GM12878 (cell line): ENCODE data around the gene GNB2. TPM values are rescaled to one million over a fixed set of nuclear protein-coding genes. Genes with fewer than 3 reads are reported as not detected.

Experiments used
- ATAC-seq: fragments of 200-7000 bp; cut with Tn5 transposase; 3 replicates; pipeline ENCODE4 v1.9.1; 2020; ENCODE audit warnings: mild to moderate bottlenecking, moderate library complexity
- Bru-seq: library from RNA; stranded (reverse); fragments of 400-500 nt; gene quantifications from one replicate; lab custom pipeline; 2021; lab: Mats Ljungman, UMichigan
- BruChase-seq, 2 experiments: library from RNA; stranded (reverse); fragments of 400-500 nt; gene quantifications; one replicate each; lab custom pipeline; 2021; lab: Mats Ljungman, UMichigan
- BruUV-seq: library from RNA; stranded (reverse); fragments of 400-500 nt; replicated peaks from 2 replicates; lab custom pipeline; 2021; lab: Mats Ljungman, UMichigan
- CTCF ChIA-PET: fragments of 300-600 bp; sonication (Branson Sonifier 250); formaldehyde crosslinking; extraction: SDS; loops from one replicate; lab custom pipeline; 2021; ENCODE audit warnings: inconsistent platforms; lab: Yijun Ruan, JAX
- POLR2A ChIA-PET: fragments of 350-600 bp; formaldehyde crosslinking; extraction: SDS; loops from one replicate; lab custom pipeline; 2021; ENCODE audit warnings: inconsistent platforms; lab: Charles Lee
- RAD21 ChIA-PET: fragments of 300-600 bp; sonication (Branson Sonifier 250); formaldehyde crosslinking; loops from one replicate; lab custom pipeline; 2023; ENCODE audit warnings: antibody characterized with exemption; ENCODE audit not compliant: unreplicated experiment; lab: Charles Lee
- SMC1A ChIA-PET: fragments of 300-600 bp; sonication (Branson Sonifier 250); formaldehyde crosslinking; loops from one replicate; lab custom pipeline; 2023; ENCODE audit not compliant: unreplicated experiment, uncharacterized antibody; lab: Charles Lee
- DNase-seq: peaks from one replicate; pipeline ENCODE4 v3.0.0-alpha.2; 2011; ENCODE audit warnings: low read depth, low spot score
- FAIRE-seq: peaks from 3 replicates; lab custom pipeline; 2011; peaks lifted over from hg19 to GRCh38; lab: Jason Lieb, UNC
- H2AFZ ChIP-seq: 2 replicates; pipeline ENCODE4 v1.6.0; 2011; ENCODE audit warnings: low read depth, low read length, control low read depth; ENCODE audit not compliant: control insufficient read depth
- H3K27ac ChIP-seq: 2 replicates; pipeline ENCODE4 v1.5.1; 2011; ENCODE audit warnings: control low read depth; ENCODE audit not compliant: control insufficient read depth, insufficient read depth
- H3K27me3 ChIP-seq, 2 experiments: replicated peaks in 1 of 2; 2 replicates each; pipeline versions ENCODE4 v1.6.0 to v1.6.1; 2011; ENCODE audit warnings: low read length in 1 of 2; ENCODE audit not compliant: control insufficient read depth in 2 of 2, insufficient read depth in 2 of 2
- H3K36me3 ChIP-seq, 2 experiments: 2 replicates each; pipeline ENCODE4 v1.5.1; 2011; ENCODE audit warnings: low read length in 1 of 2; ENCODE audit not compliant: control insufficient read depth in 2 of 2, insufficient read depth in 2 of 2
- H3K4me1 ChIP-seq: 2 replicates; pipeline ENCODE4 v1.6.1; 2011; ENCODE audit warnings: mild to moderate bottlenecking, low read length, moderate library complexity, mixed read lengths; ENCODE audit not compliant: control insufficient read depth, insufficient read depth
- H3K4me2 ChIP-seq: 2 replicates; pipeline ENCODE4 v1.6.0; 2011; ENCODE audit warnings: control low read depth; ENCODE audit not compliant: control insufficient read depth, insufficient read depth
- H3K4me3 ChIP-seq: fragments of 200-600 bp; sonication (generic); 2 replicates; pipeline ENCODE4 v1.5.1; 2016
- H3K79me2 ChIP-seq: 2 replicates; pipeline ENCODE4 v1.6.0; 2011; ENCODE audit warnings: low read length; ENCODE audit not compliant: control insufficient read depth, insufficient read depth
- H3K9ac ChIP-seq: 2 replicates; pipeline ENCODE4 v1.8.0; 2011; ENCODE audit warnings: low read length, control low read depth, mixed read lengths; ENCODE audit not compliant: control insufficient read depth, insufficient read depth
- H3K9me3 ChIP-seq: replicated peaks from 3 replicates; pipeline ENCODE4 v1.5.1; 2011; ENCODE audit warnings: mild to moderate bottlenecking, low read length; ENCODE audit not compliant: control insufficient read depth, insufficient read depth
- H4K20me1 ChIP-seq: 2 replicates; pipeline ENCODE4 v1.6.0; 2011; ENCODE audit not compliant: control insufficient read depth, insufficient read depth
- BRCA1 ChIP-seq: IDR thresholded peaks from 2 replicates; pipeline ENCODE4 v1.6.1; 2011; ENCODE audit warnings: low read depth, low read length, improper control_type of control experiment
- CBFB ChIP-seq: IDR thresholded peaks from 2 replicates; pipeline ENCODE4 v1.6.1; 2016; ENCODE audit warnings: antibody characterized with exemption, low read depth
- CREM ChIP-seq: IDR thresholded peaks from 2 replicates; pipeline ENCODE4 v1.6.1; 2014; ENCODE audit warnings: antibody characterized with exemption, low read depth
- HSF1 ChIP-seq: fragments of 150-350 bp; IDR thresholded peaks from 2 replicates; pipeline ENCODE4 v1.6.1; 2014; ENCODE audit warnings: mild to moderate bottlenecking, low read depth, low read length
- JUNB ChIP-seq: IDR thresholded peaks from 2 replicates; pipeline ENCODE4 v1.6.1; 2016; ENCODE audit warnings: antibody characterized with exemption, mild to moderate bottlenecking
- MEF2B ChIP-seq: fragments of 450-650 bp; IDR thresholded peaks from 2 replicates; pipeline ENCODE4 v1.6.1; 2018; ENCODE audit warnings: mild to moderate bottlenecking, moderate library complexity; ENCODE audit not compliant: partially characterized antibody, poor library complexity, severe bottlenecking
- PML ChIP-seq: IDR thresholded peaks from 2 replicates; pipeline ENCODE4 v1.6.1; 2012; ENCODE audit warnings: low read length, inconsistent platforms
- RCOR1 ChIP-seq: conservative IDR thresholded peaks from 2 replicates; pipeline ENCODE4 v1.6.1; 2012; ENCODE audit warnings: low read depth, low read length, improper control_type of control experiment
- SP1 ChIP-seq: IDR thresholded peaks from one replicate; pipeline ENCODE4 v1.6.1; 2011; ENCODE audit warnings: low read depth, low read length
- SREBF1 ChIP-seq: IDR thresholded peaks from 2 replicates; pipeline ENCODE4 v1.6.1; 2012; ENCODE audit warnings: mild to moderate bottlenecking, low read length
- TCF7 ChIP-seq: IDR thresholded peaks from 2 replicates; pipeline ENCODE4 v1.6.1; 2014; ENCODE audit warnings: antibody characterized with exemption, borderline replicate concordance
- WRNIP1 ChIP-seq: IDR thresholded peaks from 2 replicates; pipeline ENCODE4 v1.6.1; 2011; ENCODE audit warnings: low read depth, low read length, improper control_type of control experiment, borderline replicate concordance
- YY1 ChIP-seq: IDR thresholded peaks from 2 replicates; pipeline ENCODE4 v1.6.1; 2011; ENCODE audit warnings: low read depth, mild to moderate bottlenecking, low read length
- WGBS: methylation state at CpG from one replicate; pipeline ENCODE4 v1.1.6; 2016; ENCODE audit warnings: low lambda C conversion rate; ENCODE audit not compliant: insufficient replicate concordance, insufficient coverage; ENCODE audit errors: missing lambda C conversion rate; 5-methylcytosine and 5-hydroxymethylcytosine counted together
- in situ Hi-C: fragments of 300-500 bp; cut with MboI; formaldehyde crosslinking; loops from 9 replicates; pipeline ENCODE4 v1.14.3; 2018; ENCODE audit warnings: mixed read lengths
- intact Hi-C: fragments of 100-400 bp; cut with micrococcal nuclease; formaldehyde crosslinking; loops from one replicate; pipeline ENCODE4 v1.14.2; 2022; ENCODE audit not compliant: unreplicated experiment
- long read RNA-seq, 2 experiments: library from polyadenylated mRNA; unstranded; transcript quantifications; one replicate each; pipeline ENCODE4 v2.0.0, GENCODE V29; 2019 to 2020
- polyA minus RNA-seq, 3 experiments: library from RNA; depleted of rRNA, polyadenylated mRNA; stranded (reverse); fragments of >200 nt; gene quantifications; 2 replicates each; pipeline ENCODE4 v1.2.3, GENCODE V29; 2011
- polyA plus RNA-seq, 11 experiments: library from polyadenylated mRNA; depleted of rRNA in 4 of 11; unstranded in 6 of 11; stranded (reverse) in 5 of 11; fragments of >200 nt; fragmentation: Nextera tagmentation in 4 of 11; fragmentation: Illumina TruSeq in 1 of 11; extraction: Ambion mirVana in 4 of 11; extraction: Trizol in 1 of 11; gene quantifications; 1 replicate in 1 of 11; 2 replicates in 10 of 11; pipeline versions ENCODE4 v1.2.1 to v1.2.3, GENCODE V29; 2011 to 2016; ENCODE audit warnings: inconsistent platforms in 2 of 11, missing spikeins in 2 of 11, low read depth in 1 of 11
- total RNA-seq, 4 experiments: library from RNA; depleted of rRNA in 3 of 4; stranded (reverse); fragments of >200 nt in 3 of 4; fragmentation: Illumina TruSeq in 1 of 4; extraction: Trizol in 1 of 4; gene quantifications; 2 replicates each; pipeline versions ENCODE4 v1.2.1 to v1.2.3, GENCODE V29; 2013 to 2021
- TF ChIP-seq, protein P1 (sequence below): IDR thresholded peaks from 2 replicates; pipeline ENCODE4 v1.6.1; 2012; ENCODE audit warnings: low read depth, low read length, improper control_type of control experiment
- TF ChIP-seq, protein P2 (sequence below): IDR thresholded peaks from 2 replicates; pipeline ENCODE4 v1.6.1; 2011; ENCODE audit warnings: borderline replicate concordance, low read depth, mild to moderate bottlenecking, moderate library complexity, low read length; ENCODE audit not compliant: insufficient read depth, poor library complexity, severe bottlenecking

Gene GNB2
- total RNA-seq (2013; cell fraction: nucleolus; rRNA removed) = 22.7 and 24.1 TPM in 2 replicates
- total RNA-seq (2014; rRNA removed) (68.1 and 90.9 TPM in 2 replicates), total RNA-seq (2014; rRNA removed; fragmentation: Illumina TruSeq; extraction: Trizol) (29.5 and 32.6 TPM in 2 replicates), total RNA-seq (2021) (174 and 175 TPM in 2 replicates), polyA plus RNA-seq (2011; rRNA removed) (28.9 and 54.4 TPM in 2 replicates), polyA plus RNA-seq (2014; fragmentation: Illumina TruSeq; extraction: Trizol) (16.3 and 84.6 TPM in 2 replicates), polyA plus RNA-seq (2014; fragmentation: Nextera tagmentation; extraction: Ambion mirVana) (1 to 10 TPM in 1 of 2 experiments, under 1 TPM in 1; 0.35 to 4.7 TPM), polyA plus RNA-seq (2014; rRNA removed) (121 and 145 TPM in 2 replicates), polyA plus RNA-seq (2016; fragmentation: Nextera tagmentation; extraction: Ambion mirVana) (10 to 100 TPM; 35.7 to 65.0 TPM), polyA minus RNA-seq (2011; rRNA and poly(A)+ RNA removed) (47.8 and 87.1 TPM in 2 replicates), Bru-seq, nascent RNA (percentile 69 among the genes with signal in this experiment), BruChase-seq, experiment 1, labeled RNA remaining after a 6-hour chase (percentile 94 among the genes with signal in this experiment), BruChase-seq, experiment 2, labeled RNA remaining after a 2-hour chase (percentile 85 among the genes with signal in this experiment)
- 51.5 TPM for polyA plus RNA-seq (2011; ENCODE audit: low read depth)
- 114 and 115 TPM in 2 replicates for polyA plus RNA-seq (2011; cell fraction: cytosol; rRNA removed)
- 188 and 209 TPM in 2 replicates for polyA plus RNA-seq (2011; cell fraction: nucleus; rRNA removed)
- 131 and 134 TPM in 2 replicates for polyA plus RNA-seq (2012)
- polyA minus RNA-seq (2011; cell fraction: cytosol; rRNA and poly(A)+ RNA removed) = 46.9 and 47.2 TPM in 2 replicates
- 23.0 and 36.4 TPM in 2 replicates for polyA minus RNA-seq (2011; cell fraction: nucleus; rRNA and poly(A)+ RNA removed)
- long read RNA-seq, experiment 1, partial matches to known transcripts = 8 of 14 reads
- long read RNA-seq, experiment 1, other reads (novel, unspliced or antisense) = 1 of 14 reads
- long read RNA-seq, experiment 2, partial matches to known transcripts = 3 of 4 reads
- long read RNA-seq, experiment 2, other reads (novel, unspliced or antisense) = 1 of 4 reads

DNA sequence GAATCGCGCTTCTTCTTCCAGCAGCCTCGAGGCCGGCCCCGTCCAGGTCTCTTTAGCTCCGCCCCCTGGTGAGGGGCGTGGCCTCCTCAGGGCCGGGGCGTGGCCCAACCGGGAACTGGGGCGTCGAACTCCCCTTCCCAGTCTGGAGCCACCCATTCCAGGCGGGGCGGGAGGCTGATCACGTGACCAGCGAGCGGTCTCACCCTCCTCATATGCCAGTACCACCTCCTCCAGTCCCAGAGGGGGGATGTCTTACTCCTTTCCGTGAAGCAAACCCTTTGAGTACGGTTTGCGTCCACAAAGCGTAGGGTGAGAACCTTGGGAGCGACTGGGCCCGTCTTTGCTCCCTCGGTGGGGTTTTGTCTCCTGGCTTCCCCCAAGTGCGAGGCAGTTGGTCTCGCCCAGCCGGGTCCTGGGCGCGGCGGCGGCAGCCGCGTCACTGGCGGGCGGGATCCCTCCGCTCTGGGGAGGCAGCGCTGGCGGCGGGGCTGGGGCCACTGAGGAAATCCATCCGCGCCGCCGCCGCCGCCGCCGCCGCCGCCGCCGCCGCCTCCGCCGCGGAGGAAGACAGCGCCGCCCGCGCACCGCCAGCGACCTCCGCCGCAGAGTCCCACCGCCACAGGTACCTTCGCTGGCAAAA, at the start of gene GNB2:
Gene GNB2, plus strand, starts transcription at position 439 of the 640 bp plus-strand sequence. CDS start 2,526 bp downstream, outside the sequence.
- peak within 1 kb of the TSS; percentile 92 for H3K27ac ChIP-seq
- H3K36me3 ChIP-seq = peaks cover 4 to 17% of the 10 kb centered on the region in 2 experiments; a peak in 2 of 4 replicates
- peak within 1 kb of the TSS; percentile 94 for H3K9ac ChIP-seq
- BruUV-seq = no TSS peak
- intact Hi-C loops = loop anchor here (2.0 kb wide), 1 partner anchor 61 kb away; the partner anchor contains the start of gene MOSPD3
- peak; percentile 72 for ATAC-seq
- ChIA-PET SMC1A (interaction anchor here (0.6 to 1.0 kb wide), 4 partner anchors 9 to 244 kb away, joined by 3 read pairs; partner anchors contain the start of gene MOSPD3), RAD21 (interaction anchor here (0.7 to 1.0 kb wide), 2 partner anchors 32 to 60 kb away, joined by 3 to 7 read pairs; partner anchors contain the start of gene POP7), POLR2A (interaction anchor here (0.7 to 1.3 kb wide), 4 partner anchors 61 to 118 kb away, joined by 3 to 6 read pairs (median 4); partner anchors contain the start of genes FBXO24 and MOSPD3), CTCF (interaction anchor here (0.9 to 1.3 kb wide), 5 partner anchors 16 to 39 kb away, joined by 3 to 6 read pairs (median 4); partner anchors contain the start of gene POP7)
- H4K20me1 ChIP-seq = 0 out of 2 replicates have a peak, but pooled peaks cover 3% of the 10 kb centered on the region
- H3K9me3 ChIP-seq = no peaks in the 10 kb centered on the region
- peak within 1 kb of the TSS; percentile 98 for H3K4me3 ChIP-seq
- in situ Hi-C loops = no loop called here
- H3K4me1 ChIP-seq = no peaks in the 10 kb centered on the region; the same call in 1 of the 2 replicates
- FAIRE-seq = peak; percentile 99
- H3K79me2 ChIP-seq = peaks cover 24% of the 10 kb centered on the region
- peak within 1 kb of the TSS; percentile 98 for H2AFZ ChIP-seq
- WGBS = 1% methylated on average over 35 of the region's 65 CpGs
- peak within 1 kb of the TSS; percentile 72 for H3K4me2 ChIP-seq
- H3K27me3 ChIP-seq = no peaks in the 10 kb centered on the region
- DNase-seq = peak; percentile 95
- TF ChIP-seq, protein P1, sequence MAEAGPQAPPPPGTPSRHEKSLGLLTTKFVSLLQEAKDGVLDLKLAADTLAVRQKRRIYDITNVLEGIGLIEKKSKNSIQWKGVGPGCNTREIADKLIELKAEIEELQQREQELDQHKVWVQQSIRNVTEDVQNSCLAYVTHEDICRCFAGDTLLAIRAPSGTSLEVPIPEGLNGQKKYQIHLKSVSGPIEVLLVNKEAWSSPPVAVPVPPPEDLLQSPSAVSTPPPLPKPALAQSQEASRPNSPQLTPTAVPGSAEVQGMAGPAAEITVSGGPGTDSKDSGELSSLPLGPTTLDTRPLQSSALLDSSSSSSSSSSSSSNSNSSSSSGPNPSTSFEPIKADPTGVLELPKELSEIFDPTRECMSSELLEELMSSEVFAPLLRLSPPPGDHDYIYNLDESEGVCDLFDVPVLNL = 0 out of 2 replicates have a peak, but pooled peaks have one; percentile 31
- TF ChIP-seq JUNB (no peak), PML (peak; percentile 68; the same call in 1 of the 2 replicates), BRCA1 (peak; percentile 46; the same call in 1 of the 2 replicates), YY1 (peak; percentile 79), SP1 (peak; percentile 72), RCOR1 (0 out of 2 replicates have a peak, but pooled peaks have one; percentile 27), CBFB (0 out of 2 replicates have a peak, but pooled peaks have one; percentile 29), SREBF1 (peak; percentile 97), CREM (peak; percentile 92), HSF1 (no peak), TCF7 (no peak), WRNIP1 (0 out of 2 replicates have a peak, but pooled peaks have one; percentile 86), MEF2B (peak; percentile 75)
- TF ChIP-seq, protein P2, sequence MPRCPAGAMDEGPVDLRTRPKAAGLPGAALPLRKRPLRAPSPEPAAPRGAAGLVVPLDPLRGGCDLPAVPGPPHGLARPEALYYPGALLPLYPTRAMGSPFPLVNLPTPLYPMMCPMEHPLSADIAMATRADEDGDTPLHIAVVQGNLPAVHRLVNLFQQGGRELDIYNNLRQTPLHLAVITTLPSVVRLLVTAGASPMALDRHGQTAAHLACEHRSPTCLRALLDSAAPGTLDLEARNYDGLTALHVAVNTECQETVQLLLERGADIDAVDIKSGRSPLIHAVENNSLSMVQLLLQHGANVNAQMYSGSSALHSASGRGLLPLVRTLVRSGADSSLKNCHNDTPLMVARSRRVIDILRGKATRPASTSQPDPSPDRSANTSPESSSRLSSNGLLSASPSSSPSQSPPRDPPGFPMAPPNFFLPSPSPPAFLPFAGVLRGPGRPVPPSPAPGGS = peak; percentile 44
